ENCODE data around the gene IRF2.
"Not testable (repeated sequence)": the region's sequence is repeated elsewhere in the genome, so short reads cannot be mapped to it uniquely, and the experiment has no call there.

Gene IRF2

GRCh38 chr4:184388106-184388505 lies 86.2 kb downstream of the IRF2 start:
- no peak for DNase-seq (ENCODE audit: low read depth)

GRCh38 chr4:184387351-184387750 lies 87.0 kb downstream of the IRF2 start:
- DNase-seq (ENCODE audit: low read depth) = no peak

GRCh38 chr4:184386271-184386781 lies 88.0 kb downstream of the IRF2 start:
- no peak for DNase-seq (ENCODE audit: low read depth)

GRCh38 chr4:184385705-184386141 lies 88.6 kb downstream of the IRF2 start:
- no peak for DNase-seq (ENCODE audit: low read depth)

- no peak for DNase-seq (ENCODE audit: low read depth)
These were observed 89.4 kb downstream of the IRF2 start for GRCh38 chr4:184384810-184385557.

GRCh38 chr4:184384056-184384809 lies 90.1 kb downstream of the IRF2 start:
- DNase-seq (ENCODE audit: low read depth) = peak; percentile 62

GRCh38 chr4:184383497-184384055 lies 90.8 kb downstream of the IRF2 start:
- DNase-seq (ENCODE audit: low read depth) = peak; percentile 91

GRCh38 chr4:184382189-184382846 lies 92.0 kb downstream of the IRF2 start:
- no peak for DNase-seq (ENCODE audit: low read depth)

GRCh38 chr4:184380707-184381106 lies 93.6 kb downstream of the IRF2 start:
- no peak for DNase-seq (ENCODE audit: low read depth)

GRCh38 chr4:184380214-184380613 lies 94.1 kb downstream of the IRF2 start:
- DNase-seq (ENCODE audit: low read depth) = not testable (repeated sequence)

GRCh38 chr4:184376923-184377322 lies 97.4 kb downstream of the IRF2 start:
- DNase-seq (ENCODE audit: low read depth) = no peak

- DNase-seq (ENCODE audit: low read depth) = no peak
These were observed 98.1 kb downstream of the IRF2 start for GRCh38 chr4:184376126-184376838.

GRCh38 chr4:184375623-184376022 lies 98.7 kb downstream of the IRF2 start:
- DNase-seq (ENCODE audit: low read depth) = not testable (repeated sequence)

- DNase-seq (ENCODE audit: low read depth) = peak; percentile 20
These were observed 99.3 kb downstream of the IRF2 start for GRCh38 chr4:184375027-184375426.

GRCh38 chr4:184373886-184374405 lies 100.4 kb downstream of the IRF2 start:
- DNase-seq (ENCODE audit: low read depth) = no peak

GRCh38 chr4:184371390-184371787 lies 103.0 kb downstream of the IRF2 start:
- no peak for DNase-seq (ENCODE audit: low read depth)

GRCh38 chr4:184370711-184371389 lies 103.5 kb downstream of the IRF2 start:
- no peak for DNase-seq (ENCODE audit: low read depth)

GRCh38 chr4:184369871-184370270 lies 104.5 kb downstream of the IRF2 start:
- no peak for DNase-seq (ENCODE audit: low read depth)

GRCh38 chr4:184368731-184369130 lies 105.6 kb downstream of the IRF2 start:
- DNase-seq (ENCODE audit: low read depth) = no peak

GRCh38 chr4:184368290-184368689 lies 106.1 kb downstream of the IRF2 start:
- DNase-seq (ENCODE audit: low read depth) = no peak

Measured in HS-5 (cell line).